GM23248 (cell line): Measurements from ENCODE around the gene NOL9. TPM values are rescaled to one million over a fixed set of nuclear protein-coding genes. Genes with fewer than 3 reads are reported as not detected.

Experiments used
- DNase-seq: peaks from one replicate; pipeline ENCODE4 v3.0.0-alpha.2; 2015
- H2AFZ ChIP-seq: fragments of 200-600 bp; sonication (generic); 2 replicates; pipeline ENCODE4 v1.6.1; 2016; ENCODE audit warnings: antibody characterized with exemption
- H3F3A ChIP-seq: fragments of 200-600 bp; sonication (generic); 2 replicates; pipeline ENCODE4 v1.6.1; 2016; ENCODE audit warnings: mild to moderate bottlenecking, antibody characterized with exemption, mixed run types; ENCODE audit not compliant: insufficient read depth
- H3K27ac ChIP-seq: fragments of 200-600 bp; sonication (generic); 2 replicates; pipeline ENCODE4 v1.5.1; 2016; ENCODE audit warnings: mild to moderate bottlenecking
- H3K27me3 ChIP-seq: fragments of 200-600 bp; sonication (generic); replicated peaks from 2 replicates; pipeline ENCODE4 v1.6.1; 2016; ENCODE audit warnings: mild to moderate bottlenecking; ENCODE audit not compliant: insufficient read depth
- H3K36me3 ChIP-seq: fragments of 200-600 bp; sonication (generic); 2 replicates; pipeline ENCODE4 v1.6.1; 2016; ENCODE audit warnings: low read depth, mild to moderate bottlenecking
- H3K4me1 ChIP-seq: fragments of 200-600 bp; sonication (generic); 2 replicates; pipeline ENCODE4 v1.6.1; 2016; ENCODE audit warnings: mild to moderate bottlenecking; ENCODE audit not compliant: insufficient read depth
- H3K4me2 ChIP-seq: fragments of 200-600 bp; sonication (generic); one replicate; pipeline ENCODE4 v1.6.1; 2016; ENCODE audit warnings: mild to moderate bottlenecking; ENCODE audit not compliant: unreplicated experiment
- H3K4me3 ChIP-seq: fragments of 200-600 bp; sonication (generic); 2 replicates; pipeline ENCODE4 v1.5.1; 2016; ENCODE audit warnings: mild to moderate bottlenecking
- H3K79me2 ChIP-seq: fragments of 200-600 bp; sonication (generic); 2 replicates; pipeline ENCODE4 v1.6.1; 2016; ENCODE audit warnings: mild to moderate bottlenecking; ENCODE audit not compliant: insufficient read depth
- H3K9ac ChIP-seq: fragments of 200-600 bp; sonication (generic); 2 replicates; pipeline ENCODE4 v1.6.1; 2016; ENCODE audit warnings: mild to moderate bottlenecking
- H3K9me2 ChIP-seq: fragments of 200-600 bp; sonication (generic); 2 replicates; pipeline ENCODE4 v1.6.1; 2016; ENCODE audit warnings: mixed run types, mild to moderate bottlenecking, moderate library complexity; ENCODE audit not compliant: insufficient read depth
- H3K9me3 ChIP-seq: fragments of 200-600 bp; sonication (generic); one replicate; pipeline ENCODE4 v1.6.1; 2017; ENCODE audit warnings: low read depth
- H4K20me1 ChIP-seq: fragments of 200-600 bp; sonication (generic); 2 replicates; pipeline ENCODE4 v1.6.0; 2016; ENCODE audit not compliant: insufficient read depth
- EZH2 ChIP-seq: fragments of 200-600 bp; sonication (generic); IDR thresholded peaks from 2 replicates; pipeline ENCODE4 v1.6.1; 2018; ENCODE audit warnings: antibody characterized with exemption, mild to moderate bottlenecking; ENCODE audit not compliant: insufficient read depth, poor library complexity, severe bottlenecking
- EZH2phosphoT487 ChIP-seq: fragments of 200-600 bp; sonication (generic); IDR thresholded peaks from 2 replicates; pipeline ENCODE4 v1.6.1; 2018; ENCODE audit warnings: antibody characterized with exemption, moderate library complexity, mild to moderate bottlenecking, low read depth; ENCODE audit not compliant: insufficient read depth
- WGBS, 2 experiments: methylation state at CpG; one replicate each; pipeline ENCODE4 v1.1.6; 2015 to 2017; ENCODE audit warnings: low lambda C conversion rate in 2 of 2, low coverage in 1 of 2; ENCODE audit errors: missing lambda C conversion rate in 2 of 2; 5-methylcytosine and 5-hydroxymethylcytosine counted together
- in situ Hi-C: fragments of 300-500 bp; cut with MboI; formaldehyde crosslinking; loops from 2 replicates; pipeline ENCODE4 v1.15.0; 2020
- polyA plus RNA-seq: library from polyadenylated mRNA; unstranded; fragments of >200 nt; fragmentation: Nextera tagmentation; extraction: Ambion mirVana; gene quantifications from 2 replicates; pipeline ENCODE4 v1.2.1, GENCODE V29; 2016
- total RNA-seq: library from RNA; depleted of rRNA; stranded (reverse); fragments of >200 nt; shearing (Covaris generic); gene quantifications from 2 replicates; pipeline ENCODE4 v1.2.3, GENCODE V29; 2014

The NOL9 gene
- total and polyA plus RNA-seq, 2 experiments from 2014 or later, result 13.0 to 27.8 TPM

GRCh38 chr1:6475381-6476133, 78.8 kb downstream of the NOL9 start:
- in situ Hi-C loops, result no loop called here
- Histone ChIP-seq H3K4me3 (no peak overlapping the region), H3K36me3 (no peaks in the 10 kb centered on the region), H3K9me2 (no peaks in the 10 kb centered on the region), H3K27me3 (no peaks in the 10 kb centered on the region), H3K9me3 (no peaks in the 10 kb centered on the region), H3K79me2 (no peaks in the 10 kb centered on the region), H3K4me2 (no peak overlapping the region), H3K9ac (no peak overlapping the region), H3K27ac (no peak overlapping the region), H2AFZ (no peak overlapping the region), H3F3A (no peaks in the 10 kb centered on the region), H3K4me1 (no peaks in the 10 kb centered on the region), H4K20me1 (no peaks in the 10 kb centered on the region)
- WGBS, 2 experiments, result 12 to 15% methylated on average over 33 of the region's 33 CpGs
- DNase-seq, result peak; percentile 57
- TF ChIP-seq EZH2 (no peak), EZH2phosphoT487 (no peak)

DNA sequence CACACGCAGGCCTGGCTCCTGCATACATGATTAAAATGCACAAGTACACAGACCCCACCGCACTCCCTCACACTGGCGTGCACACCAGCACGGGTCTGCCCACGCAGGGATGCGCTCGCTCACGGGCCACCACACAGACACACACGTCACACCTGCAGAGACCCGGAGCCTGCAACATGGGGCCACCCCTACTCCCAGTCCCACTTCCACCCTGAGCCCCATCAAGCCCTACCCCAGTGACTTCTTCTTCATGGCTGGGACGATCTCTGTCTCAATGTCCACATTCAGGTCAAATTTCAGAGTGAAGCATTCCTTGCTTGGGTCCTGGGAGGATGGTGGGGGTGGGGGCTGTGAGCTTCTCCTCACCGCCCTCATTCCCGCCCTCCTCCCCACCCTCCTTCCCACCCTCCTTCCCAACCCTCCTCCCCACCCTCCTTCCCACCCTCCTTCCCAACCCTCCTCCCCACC, 79.5 kb downstream of the NOL9 start:
- Histone ChIP-seq H3K79me2 (no peaks in the 10 kb centered on the region), H3K36me3 (no peaks in the 10 kb centered on the region), H3K4me1 (no peaks in the 10 kb centered on the region), H3K9me3 (no peaks in the 10 kb centered on the region), H2AFZ (no peak overlapping the region), H3K27me3 (no peaks in the 10 kb centered on the region), H3K9me2 (no peaks in the 10 kb centered on the region), H3K27ac (no peak overlapping the region), H3K4me2 (no peak overlapping the region), H4K20me1 (no peaks in the 10 kb centered on the region), H3K9ac (no peak overlapping the region), H3F3A (no peaks in the 10 kb centered on the region), H3K4me3 (no peak overlapping the region)
- TF ChIP-seq EZH2phosphoT487 (no peak), EZH2 (no peak)
- DNase-seq, result no peak
- in situ Hi-C loops, result no loop called here
- WGBS, 2 experiments, result 60 to 71% methylated on average over 11 to 12 of the region's 13 CpGs

GRCh38 chr1:6473974-6474814, 80.1 kb downstream of the NOL9 start:
- Histone ChIP-seq H3K4me1 (no peaks in the 10 kb centered on the region), H3K79me2 (no peaks in the 10 kb centered on the region), H3K9me3 (no peaks in the 10 kb centered on the region), H3K4me3 (no peak overlapping the region), H3K36me3 (no peaks in the 10 kb centered on the region), H4K20me1 (no peaks in the 10 kb centered on the region), H3K27me3 (no peaks in the 10 kb centered on the region), H3K9me2 (no peaks in the 10 kb centered on the region), H3K27ac (no peak overlapping the region), H2AFZ (no peak overlapping the region), H3F3A (no peaks in the 10 kb centered on the region), H3K4me2 (no peak overlapping the region), H3K9ac (no peak overlapping the region)
- in situ Hi-C loops, result no loop called here
- no peak for TF ChIP-seq EZH2phosphoT487
- TF ChIP-seq EZH2, result no peak
- 56 to 67% methylated on average over 25 to 33 of the region's 33 CpGs for WGBS, 2 experiments
- DNase-seq, result no peak

DNA sequence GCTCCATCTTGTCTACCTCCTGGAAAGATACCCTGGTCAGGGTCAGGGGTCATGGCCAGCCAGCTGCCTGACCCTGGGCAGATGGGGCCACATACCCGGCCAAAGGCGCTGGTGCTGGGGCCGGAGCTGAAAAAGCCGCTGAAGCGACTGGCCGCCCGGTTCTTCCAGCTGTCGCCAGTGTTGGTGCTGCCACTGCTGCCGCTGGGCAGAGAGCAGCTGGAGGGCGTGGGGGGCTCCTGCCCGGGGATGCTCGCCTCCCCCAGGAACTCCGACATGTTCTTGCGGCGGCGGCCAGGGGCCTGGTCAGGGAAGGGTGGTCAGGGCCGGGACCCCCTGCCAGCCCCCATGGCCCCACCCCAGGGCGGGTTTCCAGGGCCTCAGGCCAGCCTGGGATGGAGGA, 81.2 kb downstream of the NOL9 start:
- Histone ChIP-seq H3K27me3 (no peaks in the 10 kb centered on the region), H3K9me2 (no peaks in the 10 kb centered on the region), H3K4me3 (no peak overlapping the region), H3K27ac (no peak overlapping the region), H3F3A (no peaks in the 10 kb centered on the region), H3K9ac (no peak overlapping the region), H3K36me3 (no peaks in the 10 kb centered on the region), H3K4me2 (no peak overlapping the region), H3K9me3 (no peaks in the 10 kb centered on the region), H3K4me1 (no peaks in the 10 kb centered on the region), H4K20me1 (no peaks in the 10 kb centered on the region), H2AFZ (no peak overlapping the region), H3K79me2 (no peaks in the 10 kb centered on the region)
- no peak for TF ChIP-seq EZH2
- no peak for TF ChIP-seq EZH2phosphoT487
- in situ Hi-C loops, result no loop called here
- 84 to 87% methylated on average over 9 to 17 of the region's 18 CpGs for whole genome bisulfite sequencing, 2 experiments
- DNase-seq, result no peak
